Uterus (tissue), 2 donors: Measurements from ENCODE around the gene MYBPC2.

ENCODE experiments used
- CTCF ChIP-seq, 4 experiments: fragments of 200-600 bp in 2 of 4; fragments of 450-650 bp in 2 of 4; sonication (generic) in 2 of 4; IDR thresholded peaks; one replicate each; pipeline ENCODE4 v1.5.1; 2016 to 2019; ENCODE audit warnings: antibody characterized with exemption in 4 of 4, mild to moderate bottlenecking in 2 of 4, moderate library complexity in 1 of 4
- POLR2A ChIP-seq, 2 donors: fragments of 450-650 bp; IDR thresholded peaks; one replicate each; pipeline ENCODE4 v1.6.1; 2016; ENCODE audit warnings: antibody characterized with exemption in 2 of 2, mild to moderate bottlenecking in 1 of 2, moderate library complexity in 1 of 2

DNA sequence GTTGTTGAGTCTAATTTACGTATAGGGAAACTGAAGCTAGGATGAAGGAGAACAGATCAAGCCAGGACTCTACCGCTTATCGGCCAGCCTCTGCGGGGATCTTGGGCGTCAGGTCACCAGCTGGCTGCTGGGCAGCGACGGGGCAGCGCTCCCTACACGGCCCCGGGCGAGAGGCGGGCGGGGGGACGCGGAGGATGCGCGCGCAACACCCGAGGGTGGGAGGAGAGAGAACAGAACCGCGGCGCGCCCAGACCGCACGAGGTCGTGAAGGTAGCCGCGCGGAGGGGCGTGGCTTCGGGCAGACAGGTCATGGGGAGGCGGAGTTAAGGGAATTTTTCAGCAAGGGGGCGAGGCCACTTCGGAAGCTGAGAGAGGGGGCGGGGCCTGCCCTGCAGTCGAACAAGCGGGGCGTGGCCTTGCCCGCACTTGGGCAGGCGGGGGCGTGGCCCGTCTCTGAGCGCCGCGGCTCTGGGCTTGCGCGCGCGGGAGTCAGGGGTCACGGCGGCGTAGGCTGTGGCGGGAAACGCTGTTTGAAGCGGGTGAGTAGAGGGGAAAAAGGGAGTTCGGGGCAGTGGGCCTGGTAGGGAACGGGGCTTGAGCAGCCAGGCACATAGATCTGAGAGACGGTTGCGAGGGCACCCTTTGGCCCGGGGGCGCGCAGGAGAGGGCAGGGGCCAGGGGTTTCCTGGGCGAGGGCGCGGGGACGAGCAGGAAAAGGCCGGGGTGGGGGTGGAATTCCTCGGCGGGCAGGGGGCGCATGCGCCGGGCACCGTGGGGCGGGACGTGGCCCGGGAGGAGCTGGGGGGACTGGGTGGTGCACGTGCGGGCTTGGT lies 48.6 kb upstream of the MYBPC2 start, which contains the start of gene POLD1:
- TF ChIP-seq CTCF (IDR thresholded peaks at IDR 0.05) (peak in 1 of 4 experiments; percentile 6), POLR2A (IDR thresholded peaks at IDR 0.05) (peak in 1 of 2 donors; percentile 42)
